Stimulated activated CD4-positive, alpha-beta T cell treated with anti-CD3 and anti-CD28 coated beads, TNF-alpha, amount 100 ng/mL, for 1 hour (primary cell): ENCODE data around the gene ZNF445.
"Not testable (repeated sequence)": the region's sequence is repeated elsewhere in the genome, so short reads cannot be mapped to it uniquely, and the experiment has no call there.

ENCODE experiments used
- DNase-seq, 3 donors: peaks; one replicate each; pipeline ENCODE4 v3.0.0-alpha.2; 2020; ENCODE audit warnings: low read depth in 3 of 3, low spot score in 1 of 3

Gene ZNF445

DNA sequence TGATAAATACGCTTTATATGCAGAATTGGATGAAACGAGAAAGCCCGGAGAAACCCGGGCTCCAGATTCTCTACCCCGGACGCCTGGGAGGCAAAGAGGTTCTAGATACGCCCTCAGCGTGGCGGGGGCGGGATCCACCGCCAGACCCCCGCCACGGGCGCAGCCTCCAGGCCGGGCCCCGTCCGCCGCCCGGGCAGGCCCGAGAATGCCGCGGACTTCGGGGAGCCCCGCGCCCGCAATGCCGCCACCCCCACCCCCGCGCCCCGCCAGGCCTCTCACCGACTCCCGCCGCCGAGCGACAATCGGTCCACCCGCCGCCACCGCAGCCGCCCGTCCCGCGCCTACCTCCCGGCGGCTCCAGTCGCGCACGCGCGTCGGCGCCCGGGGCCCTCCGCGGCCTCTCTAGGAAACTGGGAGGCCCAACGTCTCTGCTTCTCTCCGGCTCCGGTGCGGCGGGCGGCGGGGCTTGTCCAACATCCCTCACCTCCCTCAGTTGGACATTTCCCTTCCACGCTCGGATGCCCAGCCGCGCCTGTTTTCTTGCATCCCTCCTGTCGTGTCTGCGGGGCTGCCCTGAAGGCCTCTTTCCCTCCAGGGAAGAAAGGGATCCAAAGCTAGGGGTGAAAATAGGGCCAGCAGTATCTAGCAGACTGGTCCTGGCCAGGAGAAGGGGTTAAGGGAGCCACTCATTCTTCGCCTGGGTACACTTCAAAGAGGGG is at the start of gene ZNF445:
ZNF445 (minus strand) TSS at position 359 of the 719 bp plus-strand sequence. CDS start 22,121 bp downstream, outside the sequence.
- peak; percentile 31 to 62 (median 53) for DNase-seq

DNA sequence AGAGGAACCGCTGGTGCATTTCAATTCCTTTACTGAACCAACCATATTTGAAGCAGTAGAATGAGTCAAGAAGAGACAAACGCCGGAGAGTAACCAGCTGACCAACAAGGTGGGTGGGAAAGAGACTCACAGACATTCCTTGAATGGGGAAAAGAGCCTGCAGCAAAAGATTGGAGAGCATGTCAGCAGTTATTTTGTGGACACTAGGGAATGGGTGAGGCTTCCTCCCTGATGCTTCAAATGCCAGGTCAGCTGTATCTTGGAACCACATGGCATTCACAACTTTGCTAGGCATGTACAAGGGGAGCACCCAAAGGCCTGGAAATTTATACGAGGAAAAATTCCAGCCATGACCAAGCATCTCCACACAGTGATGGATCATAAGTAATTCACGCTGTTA is 47.6 kb upstream of the ZNF445 start:
- DNase-seq: no peak

DNA sequence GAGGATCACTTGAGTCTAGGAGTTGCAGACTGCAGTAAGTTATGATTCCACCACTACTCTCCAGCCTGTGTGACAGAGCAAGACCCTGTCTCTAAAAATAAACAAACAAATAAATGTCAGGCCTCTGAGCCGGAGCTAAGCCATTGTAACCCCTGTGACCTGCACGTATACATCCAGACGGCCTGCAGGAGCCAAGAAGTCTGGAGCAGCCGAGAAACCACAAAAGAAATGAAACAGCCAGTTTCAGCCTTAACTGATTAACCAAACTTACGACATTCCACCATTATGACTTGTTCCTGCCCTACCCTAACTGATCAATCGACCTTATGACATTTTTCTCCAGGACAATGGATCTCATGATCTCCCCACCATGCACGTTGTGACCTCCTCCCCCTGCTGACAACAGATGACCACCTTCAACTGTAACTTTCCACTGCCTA is 45.0 kb upstream of the ZNF445 start:
- DNase-seq: no peak

DNA sequence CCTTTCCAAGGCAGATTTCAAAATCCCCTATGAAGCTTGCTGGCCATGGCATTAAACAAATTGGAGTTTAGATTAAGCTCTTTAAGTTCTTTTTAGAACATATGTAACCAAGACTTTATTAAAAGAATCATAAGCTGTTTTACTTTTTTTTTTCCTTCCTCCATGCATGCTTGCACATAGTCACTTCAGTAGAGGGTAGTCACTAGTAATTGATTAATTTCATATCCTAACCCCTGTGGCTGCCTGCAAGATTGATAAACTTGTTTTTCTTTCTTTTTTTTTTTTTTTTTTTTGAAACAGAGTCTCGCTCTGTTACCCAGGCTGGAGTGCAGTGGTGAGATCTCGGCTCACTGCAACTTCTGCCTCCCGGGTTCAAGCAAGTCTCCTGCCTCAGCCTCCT is 44.3 kb upstream of the ZNF445 start:
- no peak for DNase-seq

DNA sequence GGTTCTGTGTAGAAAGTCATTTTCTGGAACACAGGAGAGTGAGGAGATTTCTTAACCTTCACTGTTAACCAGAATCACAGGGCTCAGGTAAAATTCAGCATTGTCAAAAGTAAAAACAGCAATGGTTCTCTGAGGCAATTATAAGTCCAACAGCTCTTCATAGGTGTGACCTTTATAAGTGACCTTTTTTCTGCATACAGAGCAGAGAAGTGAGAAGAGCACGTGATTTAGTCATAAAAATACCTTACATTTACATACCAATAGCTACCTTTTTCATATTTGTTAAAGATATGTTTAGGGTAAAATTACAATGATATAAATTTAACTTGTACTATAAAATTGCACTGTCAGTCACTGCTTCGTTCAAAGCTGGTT is 41.3 kb upstream of the ZNF445 start:
- no peak for DNase-seq

DNA sequence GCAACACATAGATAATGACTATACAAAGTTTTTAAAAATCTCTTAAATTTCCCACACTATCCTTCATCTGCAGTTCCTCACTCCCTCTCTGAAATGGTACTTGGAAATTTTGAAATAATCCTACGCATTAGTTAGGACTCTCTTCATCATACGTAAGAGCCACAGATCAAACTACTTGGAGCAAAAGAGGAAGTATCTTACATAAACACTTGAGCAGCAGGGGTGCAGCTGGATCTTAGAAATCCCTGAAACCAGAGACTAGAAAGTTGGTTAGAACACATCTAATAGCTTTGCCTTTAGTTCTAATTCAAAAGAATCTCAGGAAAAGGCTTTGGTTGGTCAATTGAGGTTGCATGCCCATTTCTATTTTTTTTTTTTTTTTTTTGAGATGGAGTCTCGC is 38.8 kb upstream of the ZNF445 start:
- DNase-seq: no peak

DNA sequence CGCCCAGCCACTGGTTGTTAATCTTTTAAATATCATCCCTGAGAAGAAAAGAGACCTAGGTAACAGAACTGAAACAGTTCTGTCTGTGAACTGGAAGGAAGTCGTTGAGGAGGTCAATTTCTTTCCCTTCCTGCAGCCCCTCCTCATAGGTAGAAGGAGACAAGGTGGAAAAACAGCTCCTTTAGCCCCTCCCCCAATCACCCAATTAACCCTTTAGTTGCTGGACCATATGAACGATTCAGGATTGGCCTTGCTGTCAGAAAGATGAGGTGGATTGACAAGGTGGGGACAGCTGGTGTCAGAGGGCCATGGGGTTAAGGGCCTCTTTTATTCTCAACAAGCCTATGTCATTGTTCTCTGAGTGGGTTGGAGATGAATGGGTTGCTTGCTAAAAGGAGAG is 36.0 kb upstream of the ZNF445 start:
- no peak for DNase-seq

DNA sequence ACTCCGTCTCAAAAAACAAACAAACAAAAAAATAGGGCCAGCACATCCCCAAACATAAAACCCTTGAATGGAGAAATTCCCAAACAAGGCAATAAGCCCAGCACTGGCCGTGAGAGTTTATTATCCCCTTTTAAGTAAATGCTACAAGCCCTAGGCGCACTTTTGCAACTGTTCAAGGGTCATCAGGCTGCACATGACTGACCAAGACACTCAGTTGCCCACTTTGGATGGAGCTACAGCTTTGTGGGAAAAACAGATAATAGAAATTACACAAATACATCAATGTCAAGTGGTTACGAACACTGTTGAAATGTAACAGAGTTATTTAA is 33.7 kb upstream of the ZNF445 start:
- DNase-seq: no peak

DNA sequence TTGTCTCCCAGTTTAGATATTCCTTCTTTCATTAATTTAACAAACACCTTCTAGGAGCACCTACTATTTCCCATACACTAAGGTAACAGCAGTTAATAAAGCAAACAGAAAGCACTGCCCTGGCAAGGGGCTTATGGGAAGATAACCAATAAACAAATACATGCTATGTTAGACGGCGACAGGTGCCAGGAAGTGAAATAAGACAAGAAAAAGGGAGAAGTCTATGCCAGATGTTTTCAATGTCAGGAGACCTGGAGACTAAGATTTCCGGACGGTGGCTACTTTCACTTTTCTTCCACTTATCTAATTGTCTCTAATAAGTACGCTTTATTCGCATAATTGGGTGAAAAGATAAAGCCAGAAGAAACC is 32.5 kb upstream of the ZNF445 start:
- DNase-seq: no peak

DNA sequence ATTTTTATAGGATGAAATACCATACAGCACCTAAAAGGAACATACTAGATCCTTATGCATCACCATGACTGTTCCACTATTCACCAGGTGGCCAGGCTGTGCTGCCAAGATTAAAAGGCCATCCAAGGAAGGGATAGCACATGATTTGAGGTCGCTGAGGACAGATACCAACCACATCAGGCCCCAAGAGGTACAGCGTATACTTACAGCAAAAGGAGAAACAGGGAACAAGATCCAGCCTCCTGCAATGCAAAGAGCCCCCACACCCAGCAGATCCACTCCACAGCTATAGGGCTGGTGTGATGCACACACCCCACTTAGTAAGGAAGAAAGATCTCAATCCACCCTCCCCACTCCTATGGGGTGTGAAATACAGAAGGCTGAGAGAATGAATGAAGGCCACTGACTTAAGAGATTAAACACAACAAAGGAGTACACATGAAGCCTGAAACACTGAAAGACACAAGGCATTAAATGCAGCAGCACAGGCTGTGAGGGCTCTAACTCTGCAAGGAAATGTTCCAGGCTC is 32.0 kb upstream of the ZNF445 start:
- DNase-seq: no peak

DNA sequence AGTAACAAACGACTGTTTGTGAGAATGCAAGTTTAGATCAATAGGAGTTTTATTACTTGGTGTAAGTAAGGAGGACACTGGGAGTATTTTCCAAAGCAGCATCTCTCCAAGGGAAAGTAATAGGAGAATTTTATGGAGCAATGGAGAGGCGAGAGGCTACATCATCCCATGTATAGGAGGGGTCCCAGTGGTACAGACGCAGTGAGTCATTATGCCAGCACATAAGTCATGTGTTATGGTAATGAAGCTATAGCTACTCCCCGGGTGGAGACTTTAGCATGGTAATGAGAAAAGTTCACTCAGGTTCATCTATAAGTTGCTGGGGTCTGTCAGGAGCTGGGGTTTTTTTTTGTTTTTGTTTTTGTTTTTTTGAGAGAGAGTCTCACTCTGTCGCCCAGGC is 29.5 kb upstream of the ZNF445 start:
- DNase-seq: no peak

DNA sequence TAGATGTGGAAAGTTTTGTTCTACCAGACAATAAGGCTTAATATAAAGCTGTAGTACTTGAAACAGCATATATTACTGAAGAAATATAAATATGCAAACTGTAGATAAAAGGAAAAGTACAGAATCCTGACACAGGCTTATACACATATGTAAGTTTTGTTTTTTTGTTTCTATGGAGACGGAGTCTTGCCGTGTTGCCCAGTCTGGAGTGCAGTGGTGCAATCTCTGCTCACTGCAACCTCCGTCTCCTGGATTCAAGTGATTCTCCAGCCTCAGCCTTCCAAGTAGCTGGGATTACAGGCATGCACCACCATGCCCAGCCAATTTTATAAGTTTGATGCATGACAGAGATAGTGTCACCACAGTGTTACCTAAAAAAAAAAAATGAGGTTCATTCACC is 29.1 kb upstream of the ZNF445 start:
- DNase-seq: no peak

DNA sequence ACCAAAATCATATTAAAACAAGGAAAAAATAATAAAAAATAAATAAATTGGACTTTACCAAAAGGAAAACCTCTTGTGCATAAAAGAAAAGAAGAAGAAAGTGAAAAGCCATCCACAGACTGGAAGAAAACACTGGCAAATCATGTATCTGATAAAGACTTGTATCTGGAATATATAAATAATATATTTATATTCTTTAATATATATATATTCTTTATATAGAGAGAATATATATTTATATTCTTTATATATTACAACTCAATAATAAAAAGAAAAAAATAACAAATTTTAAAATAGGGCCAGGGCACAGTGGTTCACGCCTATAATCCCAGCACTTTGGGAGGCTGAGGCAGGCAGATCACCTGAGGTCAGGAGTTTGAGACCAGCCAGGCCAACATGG is 27.1 kb upstream of the ZNF445 start:
- DNase-seq: no peak

DNA sequence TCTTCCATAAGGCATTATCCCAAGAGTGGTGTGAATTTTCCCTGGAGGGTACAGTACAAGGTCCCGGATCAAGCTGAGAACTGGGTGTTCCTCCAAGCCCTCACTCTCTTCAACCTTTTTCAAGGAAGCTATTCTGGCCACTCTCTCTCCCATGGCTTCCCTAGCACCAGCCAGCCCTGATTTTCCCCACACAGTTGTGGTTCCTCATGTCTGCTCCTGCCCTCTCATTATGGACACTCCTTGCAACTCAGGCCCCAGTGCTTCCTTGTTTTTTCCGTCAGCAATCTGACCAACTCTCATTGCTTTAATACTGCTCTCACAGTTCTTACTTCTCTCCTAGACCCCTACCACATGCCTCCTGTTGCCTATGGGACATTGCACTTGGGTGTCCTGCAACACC is 25.7 kb upstream of the ZNF445 start:
- DNase-seq: not testable (repeated sequence)

DNA sequence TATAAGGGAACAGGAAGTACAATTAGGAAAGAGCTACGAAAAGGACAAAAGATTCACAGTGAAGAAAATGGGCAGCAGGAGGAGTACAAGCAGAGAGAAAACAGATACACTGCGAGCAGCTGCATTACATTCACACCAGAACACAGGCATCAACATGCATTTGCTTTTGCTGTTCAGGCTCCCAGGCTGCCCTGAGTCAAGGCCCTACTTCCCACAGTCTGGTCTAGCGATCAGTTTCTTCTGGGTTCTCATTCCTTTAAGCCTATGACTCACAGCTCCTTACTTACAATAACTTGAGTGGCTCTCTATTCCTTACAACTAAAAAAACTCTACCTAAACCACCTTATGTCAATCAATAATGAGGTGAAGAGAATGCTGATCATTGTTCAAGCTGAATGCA is 24.5 kb upstream of the ZNF445 start:
- no peak for DNase-seq

DNA sequence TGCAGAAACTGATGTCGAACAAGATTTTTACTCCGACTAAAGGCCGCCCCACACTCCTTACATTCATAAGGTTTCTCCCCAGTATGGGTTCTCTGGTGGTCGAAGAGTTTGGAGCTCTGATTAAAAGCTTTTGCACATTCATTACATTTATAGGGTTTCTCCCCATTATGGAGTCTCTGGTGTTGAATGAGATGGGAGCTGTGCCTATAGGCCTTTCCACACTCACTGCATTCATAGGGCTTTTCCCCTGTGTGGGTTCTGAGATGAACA is 22.4 kb upstream of the ZNF445 start:
- not testable (repeated sequence) for DNase-seq

DNA sequence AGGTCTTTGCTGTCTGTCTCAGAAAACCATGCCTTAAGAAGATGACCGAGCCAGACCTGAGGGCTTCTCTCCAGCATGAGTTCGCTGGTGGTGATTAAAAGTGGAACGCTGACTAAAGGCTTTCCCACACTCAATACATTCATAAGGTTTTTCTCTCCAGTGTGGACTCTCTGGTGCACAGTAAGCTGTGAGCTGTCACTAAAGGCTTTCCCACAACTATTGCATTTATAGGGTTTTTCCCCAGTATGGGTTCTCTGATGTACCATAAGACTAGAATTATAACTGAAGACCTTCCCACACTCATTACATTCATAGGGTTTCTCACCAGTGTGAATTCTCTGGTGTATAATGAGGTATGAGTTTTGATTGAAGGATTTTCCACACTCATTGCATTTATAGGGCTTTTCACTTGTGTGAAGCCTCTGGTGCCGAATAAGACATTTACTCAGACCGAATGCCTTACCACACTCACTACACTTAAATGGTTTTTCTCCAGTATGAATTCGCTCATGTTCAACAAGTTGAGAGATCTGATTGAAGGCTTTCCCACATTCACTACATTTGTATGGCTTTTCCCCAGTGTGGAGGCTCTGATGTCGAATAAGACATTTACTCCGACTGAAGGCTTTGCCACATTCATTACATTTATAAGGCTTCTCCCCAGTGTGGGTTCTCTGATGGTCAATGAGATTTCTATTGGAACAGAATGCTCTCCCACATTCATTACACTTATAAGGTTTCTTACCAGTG is 21.9 kb upstream of the ZNF445 start:
- DNase-seq: no peak

DNA sequence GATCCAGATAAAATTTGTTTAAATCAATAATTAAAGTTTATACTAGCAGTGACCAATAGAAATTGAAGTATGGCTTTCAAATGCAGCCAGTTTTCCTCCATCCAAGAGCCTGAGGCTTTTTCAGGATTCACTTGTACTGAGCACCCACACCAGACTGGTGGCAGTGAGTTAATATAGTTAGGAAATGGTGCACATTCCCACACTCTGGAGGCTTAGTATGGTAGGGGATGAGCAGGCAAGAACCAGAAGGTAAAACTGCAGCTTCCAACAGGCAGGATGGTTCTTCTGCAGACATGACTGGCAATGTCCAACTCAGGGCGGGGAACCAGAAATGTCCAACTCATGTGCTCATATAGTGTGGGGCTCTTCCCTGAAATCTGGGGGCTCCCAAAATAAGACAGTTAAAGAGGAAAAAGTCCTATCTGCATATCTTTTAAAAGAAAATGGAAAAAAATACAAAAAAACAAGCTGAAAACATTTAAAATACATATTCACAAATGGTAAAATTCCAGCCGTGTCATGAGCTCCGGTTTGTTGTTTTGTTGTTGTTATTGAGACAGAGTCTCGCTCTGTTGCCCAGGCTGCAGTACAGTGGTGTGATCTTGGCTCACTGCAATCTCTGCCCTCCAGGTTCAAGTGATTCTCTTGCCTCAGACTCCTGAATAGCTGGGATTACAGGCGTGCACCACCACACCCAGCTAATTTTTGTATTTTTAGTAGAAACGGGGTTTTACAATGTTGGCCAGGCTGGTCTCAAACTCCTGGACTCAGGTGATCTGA is 18.4 kb upstream of the ZNF445 start:
- DNase-seq: no peak

DNA sequence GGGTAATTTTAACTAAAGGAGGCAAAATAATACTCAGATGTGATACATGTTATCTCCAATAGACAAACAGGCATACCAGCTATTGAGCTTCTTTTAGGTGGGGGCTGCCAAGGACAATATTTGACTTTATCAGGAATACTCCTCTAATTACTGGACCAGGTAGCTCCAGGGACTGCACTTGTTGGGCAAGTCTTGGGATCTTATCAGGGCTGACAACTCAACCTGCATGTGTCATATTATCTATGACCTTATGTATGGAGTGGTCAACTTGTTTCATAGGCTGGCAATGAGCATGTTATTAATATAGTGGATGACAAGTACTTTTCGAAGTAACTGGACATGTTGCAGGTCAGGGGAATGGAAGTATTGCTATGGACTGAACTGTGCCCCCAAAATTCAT is 15.0 kb upstream of the ZNF445 start:
- DNase-seq: no peak

DNA sequence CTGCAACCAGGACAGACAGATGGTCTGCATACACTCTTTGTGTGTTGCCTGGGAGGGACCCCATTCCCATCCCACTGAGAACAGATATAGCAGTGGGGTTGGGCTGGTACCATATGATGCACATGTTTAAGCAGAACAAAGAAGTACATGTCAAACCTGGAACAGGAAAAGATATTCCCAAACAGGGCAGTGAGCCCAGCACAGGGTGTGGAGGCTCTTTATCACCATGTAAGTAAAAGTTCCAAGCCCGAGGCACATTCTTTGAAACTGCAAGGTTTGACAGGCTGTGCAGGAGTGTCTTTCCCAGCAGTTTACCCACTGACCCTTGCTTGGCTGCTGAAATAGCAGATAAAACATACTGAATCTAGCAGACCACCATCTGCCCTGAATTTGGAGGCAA is 5.3 kb upstream of the ZNF445 start:
- no peak for DNase-seq

DNA sequence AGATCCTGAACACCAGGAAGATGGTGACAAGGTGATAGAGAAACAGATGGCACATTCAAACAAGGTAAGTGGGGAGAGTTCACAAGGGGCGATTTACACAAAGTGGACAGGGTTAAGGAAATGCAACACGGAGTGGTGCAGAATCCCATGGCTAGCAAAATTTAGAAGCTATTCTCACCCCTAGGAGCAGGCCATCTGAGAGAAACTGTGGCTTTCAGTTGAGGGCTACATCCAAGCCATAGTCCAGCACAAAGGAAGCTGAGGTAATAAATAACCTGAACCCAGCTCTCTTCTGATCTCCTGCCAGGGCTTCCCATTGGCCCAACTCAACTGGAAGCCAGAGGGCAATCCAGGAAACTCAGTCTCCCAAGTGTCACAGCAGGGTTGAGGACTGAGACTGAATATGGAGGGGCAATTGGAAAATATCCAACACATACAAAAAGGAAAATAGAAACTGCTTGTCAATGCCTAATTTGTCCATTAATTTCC is 1.2 kb upstream of the ZNF445 start:
- no peak for DNase-seq

DNA sequence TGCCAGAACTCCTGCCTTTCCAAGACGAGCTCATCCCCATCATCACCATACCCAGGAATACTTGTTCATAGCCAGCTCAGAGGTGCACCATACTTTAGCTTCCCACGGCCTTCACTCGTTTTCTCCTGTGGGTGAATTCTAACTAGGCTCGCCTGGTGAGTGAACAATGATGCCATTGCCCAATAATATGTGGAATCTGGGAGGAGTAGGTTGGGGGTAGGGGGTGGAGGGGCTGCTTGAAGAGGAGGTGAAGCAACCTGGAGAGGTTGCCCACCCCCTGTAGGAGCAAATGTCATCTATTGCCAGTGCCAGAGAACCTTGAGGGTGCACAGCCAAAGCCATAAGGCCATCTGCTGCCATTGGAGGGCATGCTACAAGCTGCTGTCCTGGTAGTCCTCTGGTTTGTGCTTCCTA is 592 bp upstream of the ZNF445 start:
- DNase-seq: no peak
